RWPE2 (cell line): ENCODE measurements around the gene EVI2B.

Source experiments
- ATAC-seq: fragments of 200-7000 bp; cut with Tn5 transposase; 3 replicates; pipeline ENCODE4 v1.9.1; 2021; ENCODE audit warnings: low read depth
- DNase-seq: peaks from one replicate; pipeline ENCODE4 v3.0.0-alpha.2; 2020; ENCODE audit warnings: low spot score
- H3K27ac ChIP-seq: fragments of 450-650 bp; 2 replicates; pipeline ENCODE4 v1.5.1; 2017; ENCODE audit warnings: mild to moderate bottlenecking; ENCODE audit not compliant: poor library complexity, severe bottlenecking
- H3K27me3 ChIP-seq: fragments of 250-450 bp; sonication (Bioruptor Pico); 2 replicates; pipeline ENCODE4 v1.5.1; 2021; ENCODE audit warnings: mild to moderate bottlenecking, moderate library complexity; ENCODE audit not compliant: insufficient read depth, poor library complexity, severe bottlenecking
- H3K36me3 ChIP-seq: fragments of 250-450 bp; sonication (Bioruptor Pico); 2 replicates; pipeline ENCODE4 v1.5.1; 2020; ENCODE audit warnings: low read depth, mild to moderate bottlenecking, moderate library complexity
- H3K4me1 ChIP-seq: fragments of 250-450 bp; sonication (Bioruptor Pico); 2 replicates; pipeline ENCODE4 v1.5.1; 2021; ENCODE audit warnings: mild to moderate bottlenecking, moderate library complexity; ENCODE audit not compliant: insufficient read depth, poor library complexity, severe bottlenecking
- H3K4me3 ChIP-seq: fragments of 250-450 bp; sonication (Bioruptor Pico); 2 replicates; pipeline ENCODE4 v1.5.1; 2021; ENCODE audit warnings: mild to moderate bottlenecking, moderate library complexity; ENCODE audit not compliant: severe bottlenecking
- H3K9me3 ChIP-seq: fragments of 250-450 bp; sonication (Bioruptor Pico); 2 replicates; pipeline ENCODE4 v1.5.1; 2021; ENCODE audit warnings: mild to moderate bottlenecking, moderate library complexity; ENCODE audit not compliant: severe bottlenecking
- CTCF ChIP-seq: fragments of 450-650 bp; IDR thresholded peaks from one replicate; pipeline ENCODE4 v1.5.1; 2017; ENCODE audit warnings: mild to moderate bottlenecking, moderate library complexity; ENCODE audit not compliant: poor library complexity, severe bottlenecking

EVI2B gene

DNA sequence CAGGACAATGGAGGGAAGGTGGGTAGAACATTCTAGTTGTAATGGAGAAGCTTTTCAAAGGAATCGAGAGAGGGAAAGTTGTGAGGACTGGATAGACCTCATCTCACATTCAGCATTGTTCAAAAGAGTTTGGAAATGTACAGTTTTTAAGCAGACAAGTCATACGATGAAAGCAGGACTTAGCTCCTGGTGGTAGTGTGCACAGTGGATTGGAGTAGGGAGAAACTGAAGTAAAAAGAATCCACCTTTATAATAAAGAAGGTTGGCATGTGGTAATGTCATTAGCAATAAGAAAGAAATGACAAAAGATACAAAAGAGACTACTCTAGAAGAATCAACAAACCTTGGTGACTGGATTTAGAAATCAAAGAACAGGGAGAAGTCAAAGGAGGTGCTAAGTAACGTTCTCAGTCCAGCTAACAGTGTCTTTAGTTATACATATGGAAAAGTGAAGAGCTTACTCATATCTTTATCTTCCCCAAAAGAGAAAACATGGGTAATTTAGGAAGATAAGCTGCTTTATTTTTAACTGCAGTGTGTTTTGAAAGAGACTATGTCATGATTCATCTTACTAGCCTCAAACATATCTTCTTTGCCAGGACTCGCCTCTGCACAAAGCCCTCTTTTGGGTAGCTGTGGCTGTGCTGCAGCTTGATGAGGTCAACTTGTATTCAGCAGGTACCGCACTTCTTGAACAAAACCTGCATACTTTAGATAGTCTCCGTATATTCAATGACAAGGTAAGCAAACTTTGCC, 26.2 kb upstream of the EVI2B start:
- H3K27me3 ChIP-seq = no peaks in the 10 kb centered on the region
- ATAC-seq = peak; percentile 85
- no peaks in the 10 kb centered on the region for H3K9me3 ChIP-seq
- no peak overlapping the region for H3K4me3 ChIP-seq
- DNase-seq = no peak
- peak overlapping the region; percentile 29 for H3K27ac ChIP-seq
- H3K4me1 ChIP-seq = peaks cover 17% of the 10 kb centered on the region
- peaks cover 73% of the 10 kb centered on the region for H3K36me3 ChIP-seq
- TF ChIP-seq CTCF = no peak

DNA sequence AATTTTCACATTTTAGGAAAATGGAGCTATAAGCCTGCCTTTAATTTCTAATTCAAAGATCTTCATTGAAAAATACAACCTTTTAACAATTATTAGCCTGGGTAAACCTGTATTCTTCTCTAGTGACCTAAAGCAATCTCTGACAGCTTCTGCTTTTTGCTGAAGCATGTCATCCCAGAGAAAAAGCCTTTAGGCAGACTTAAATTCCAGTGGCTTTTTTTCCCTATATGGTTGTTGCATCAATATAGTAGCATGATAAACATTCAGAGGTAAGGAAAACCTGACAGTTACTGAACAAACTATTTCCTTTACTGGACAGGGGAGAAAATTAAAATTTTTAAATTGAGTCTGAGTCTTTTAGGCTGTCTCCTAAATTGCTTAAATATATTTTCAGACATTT, 15.4 kb upstream of the EVI2B start:
- no peaks in the 10 kb centered on the region for H3K27me3 ChIP-seq
- peak overlapping the region; percentile 70 for H3K27ac ChIP-seq
- no peaks in the 10 kb centered on the region for H3K9me3 ChIP-seq
- H3K36me3 ChIP-seq = peaks cover 57% of the 10 kb centered on the region
- DNase-seq (no peak), ATAC-seq (peak; percentile 40; the same call in 1 of the 3 replicates)
- H3K4me3 ChIP-seq = no peak overlapping the region
- peaks cover 28% of the 10 kb centered on the region for H3K4me1 ChIP-seq
- no peak for TF ChIP-seq CTCF

GRCh38 chr17:31328160-31328535, 14.3 kb upstream of the EVI2B start:
- no peak for DNase-seq
- peaks cover 50% of the 10 kb centered on the region for H3K36me3 ChIP-seq
- no peaks in the 10 kb centered on the region for H3K27me3 ChIP-seq
- no peaks in the 10 kb centered on the region for H3K9me3 ChIP-seq
- ATAC-seq = 0 out of 3 replicates have a peak, but pooled peaks have one; percentile 22
- TF ChIP-seq CTCF = no peak
- H3K27ac ChIP-seq = peak overlapping the region; percentile 70
- H3K4me3 ChIP-seq = no peak overlapping the region
- peaks cover 28% of the 10 kb centered on the region for H3K4me1 ChIP-seq

- TF ChIP-seq CTCF = no peak
- peak overlapping the region; percentile 70 for H3K27ac ChIP-seq
- H3K27me3 ChIP-seq = no peaks in the 10 kb centered on the region
- H3K36me3 ChIP-seq = peaks cover 48% of the 10 kb centered on the region
- H3K4me3 ChIP-seq = no peak overlapping the region
- peak; percentile 98 for ATAC-seq
- DNase-seq = no peak
- peaks cover 28% of the 10 kb centered on the region for H3K4me1 ChIP-seq
- no peaks in the 10 kb centered on the region for H3K9me3 ChIP-seq
Measured at GRCh38 chr17:31327534-31328159, 13.8 kb upstream of the EVI2B start.

DNA sequence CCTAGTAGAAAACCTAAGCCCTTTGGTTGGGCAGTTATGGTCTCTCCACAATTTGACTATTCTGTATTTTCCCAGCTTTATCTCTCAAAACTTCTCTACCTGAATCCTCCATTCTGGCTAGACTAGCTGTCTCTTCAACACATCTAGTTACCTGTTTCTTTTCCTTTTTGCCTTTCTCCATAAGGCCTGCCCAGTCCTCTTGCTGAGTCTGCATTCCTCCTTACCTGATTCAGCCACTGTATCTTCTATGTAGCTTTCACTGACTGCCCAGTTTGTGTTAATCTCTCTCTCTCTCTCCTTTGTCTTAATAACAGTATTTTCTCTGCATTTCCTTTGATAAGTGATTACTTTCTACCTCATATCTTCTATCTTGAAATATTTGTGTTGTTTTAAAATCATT, 9.7 kb upstream of the EVI2B start:
- Histone ChIP-seq H3K27me3 (no peaks in the 10 kb centered on the region), H3K27ac (no peak overlapping the region), H3K36me3 (peaks cover 30% of the 10 kb centered on the region), H3K4me3 (no peak overlapping the region), H3K9me3 (no peaks in the 10 kb centered on the region), H3K4me1 (peaks cover 34% of the 10 kb centered on the region)
- no peak for TF ChIP-seq CTCF
- DNase-seq (no peak), ATAC-seq (no peak)
